ENCODE results near the gene BIRC5.
"Not testable (repeated sequence)": the region's sequence is repeated elsewhere in the genome, so short reads cannot be mapped to it uniquely, and the experiment has no call there.

BIRC5 gene

DNA sequence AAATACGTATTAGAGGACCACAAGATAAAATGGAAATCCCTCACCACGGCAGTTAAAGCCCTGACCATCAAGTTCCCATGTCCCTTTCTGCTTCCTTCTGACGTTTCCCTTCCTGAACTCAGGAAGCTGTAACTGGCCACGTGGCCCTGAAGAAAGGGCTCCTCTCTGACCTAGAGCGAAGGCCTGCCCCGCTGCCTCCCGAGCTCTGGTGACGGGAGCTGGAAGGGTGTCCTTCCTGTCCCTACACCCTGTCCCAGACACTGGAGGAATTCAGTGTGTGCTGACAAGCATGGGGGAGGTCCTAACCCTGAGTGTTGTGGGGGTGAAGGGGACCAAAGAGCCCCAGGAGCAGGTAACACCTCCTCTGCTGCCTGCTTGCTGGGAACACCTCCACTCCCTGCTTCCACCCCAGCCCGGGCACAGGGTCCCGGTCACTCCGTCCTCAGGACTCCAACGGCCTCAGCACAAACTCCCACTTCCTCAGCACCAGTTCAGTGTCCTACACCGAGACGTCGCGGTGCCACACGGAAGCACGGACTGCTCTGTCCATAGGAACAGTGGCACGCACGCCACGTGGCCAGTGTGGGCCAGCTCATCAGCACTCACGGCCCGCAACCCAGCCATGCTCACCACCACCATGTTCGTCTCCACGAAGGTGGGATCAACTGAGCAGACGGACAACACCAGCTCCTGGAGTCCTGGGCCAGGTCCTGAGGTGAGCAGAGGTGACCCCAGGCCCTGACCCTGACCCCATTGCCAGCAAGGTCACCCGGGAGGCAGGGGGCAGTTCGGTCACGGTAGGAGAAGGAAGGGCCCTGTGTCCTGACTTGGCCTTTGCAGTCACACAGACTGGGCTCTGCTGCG lies 34.2 kb downstream of the BIRC5 start:
- H3K36me3 ChIP-seq (ENCODE audit: control insufficient read depth, insufficient read depth, low read length), result no peaks in the 10 kb centered on the region
- no peak overlapping the region for H3K4me3 ChIP-seq (ENCODE audit: low read depth, low read length)
- no peaks in the 10 kb centered on the region for H3K27me3 ChIP-seq (ENCODE audit: control insufficient read depth, insufficient read depth, low read length)
- H3K9ac ChIP-seq (ENCODE audit: low read length), result no peak overlapping the region
- peaks cover 26% of the 10 kb centered on the region for H3K4me1 ChIP-seq (ENCODE audit: control insufficient read depth, insufficient read depth, low read length)
- no peak overlapping the region for H3K27ac ChIP-seq (ENCODE audit: low read depth, low read length)
- H3K9me3 ChIP-seq (ENCODE audit: control insufficient read depth, insufficient read depth, low read depth, low read length), result no peaks in the 10 kb centered on the region

DNA sequence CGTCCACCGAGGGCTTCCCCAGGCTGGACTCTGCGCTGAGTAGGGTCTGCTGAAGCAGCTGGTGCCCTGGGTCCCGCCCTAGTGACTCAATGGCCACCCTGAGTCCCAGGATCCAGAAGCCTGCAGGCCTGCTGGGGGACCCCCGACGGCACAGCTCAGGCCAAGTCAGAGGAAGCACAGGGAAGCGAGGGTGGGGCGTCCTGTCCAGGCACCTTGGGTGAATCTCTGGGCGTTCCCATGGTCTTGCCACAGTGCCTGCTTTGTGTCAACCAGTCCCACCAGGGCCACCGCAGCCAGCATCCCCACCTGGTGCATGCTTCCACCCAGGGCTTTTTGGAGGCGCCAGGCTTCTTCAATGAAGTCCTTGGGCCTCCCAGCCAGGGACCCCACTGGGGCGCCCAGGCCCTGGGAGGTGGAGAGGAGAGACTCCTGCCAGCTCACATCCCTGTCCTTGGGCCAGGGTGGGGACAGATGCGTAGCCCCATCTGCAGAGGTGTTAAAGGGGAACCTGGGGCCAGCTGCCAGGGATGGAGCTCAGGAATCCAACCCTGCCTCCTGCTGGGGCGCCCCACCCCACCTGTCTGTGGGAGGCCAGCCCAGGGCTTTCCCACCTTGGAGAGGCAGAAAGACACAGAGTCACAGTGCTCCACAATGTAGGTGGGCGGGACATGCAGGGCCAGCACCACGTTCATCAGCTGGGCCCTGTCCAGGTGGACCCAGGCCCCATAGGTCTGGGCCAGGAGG lies 35.2 kb downstream of the BIRC5 start:
- no peak overlapping the region for H3K27ac ChIP-seq (ENCODE audit: low read depth, low read length)
- H3K9ac ChIP-seq (ENCODE audit: low read length), result no peak overlapping the region
- H3K27me3 ChIP-seq (ENCODE audit: control insufficient read depth, insufficient read depth, low read length), result no peaks in the 10 kb centered on the region
- H3K4me1 ChIP-seq (ENCODE audit: control insufficient read depth, insufficient read depth, low read length), result peaks cover 31% of the 10 kb centered on the region
- no peaks in the 10 kb centered on the region for H3K36me3 ChIP-seq (ENCODE audit: control insufficient read depth, insufficient read depth, low read length)
- H3K4me3 ChIP-seq (ENCODE audit: low read depth, low read length), result no peak overlapping the region
- H3K9me3 ChIP-seq (ENCODE audit: control insufficient read depth, insufficient read depth, low read depth, low read length), result no peaks in the 10 kb centered on the region

GRCh38 chr17:78249818-78250806 lies 36.1 kb downstream of the BIRC5 start:
- no peaks in the 10 kb centered on the region for H3K27me3 ChIP-seq (ENCODE audit: control insufficient read depth, insufficient read depth, low read length)
- H3K36me3 ChIP-seq (ENCODE audit: control insufficient read depth, insufficient read depth, low read length), result no peaks in the 10 kb centered on the region
- peaks cover 31% of the 10 kb centered on the region for H3K4me1 ChIP-seq (ENCODE audit: control insufficient read depth, insufficient read depth, low read length)
- H3K4me3 ChIP-seq (ENCODE audit: low read depth, low read length), result peak overlapping the region; percentile 22; the same call in 1 of the 2 replicates
- H3K27ac ChIP-seq (ENCODE audit: low read depth, low read length), result no peak overlapping the region
- H3K9ac ChIP-seq (ENCODE audit: low read length), result no peak overlapping the region
- no peaks in the 10 kb centered on the region for H3K9me3 ChIP-seq (ENCODE audit: control insufficient read depth, insufficient read depth, low read depth, low read length)

DNA sequence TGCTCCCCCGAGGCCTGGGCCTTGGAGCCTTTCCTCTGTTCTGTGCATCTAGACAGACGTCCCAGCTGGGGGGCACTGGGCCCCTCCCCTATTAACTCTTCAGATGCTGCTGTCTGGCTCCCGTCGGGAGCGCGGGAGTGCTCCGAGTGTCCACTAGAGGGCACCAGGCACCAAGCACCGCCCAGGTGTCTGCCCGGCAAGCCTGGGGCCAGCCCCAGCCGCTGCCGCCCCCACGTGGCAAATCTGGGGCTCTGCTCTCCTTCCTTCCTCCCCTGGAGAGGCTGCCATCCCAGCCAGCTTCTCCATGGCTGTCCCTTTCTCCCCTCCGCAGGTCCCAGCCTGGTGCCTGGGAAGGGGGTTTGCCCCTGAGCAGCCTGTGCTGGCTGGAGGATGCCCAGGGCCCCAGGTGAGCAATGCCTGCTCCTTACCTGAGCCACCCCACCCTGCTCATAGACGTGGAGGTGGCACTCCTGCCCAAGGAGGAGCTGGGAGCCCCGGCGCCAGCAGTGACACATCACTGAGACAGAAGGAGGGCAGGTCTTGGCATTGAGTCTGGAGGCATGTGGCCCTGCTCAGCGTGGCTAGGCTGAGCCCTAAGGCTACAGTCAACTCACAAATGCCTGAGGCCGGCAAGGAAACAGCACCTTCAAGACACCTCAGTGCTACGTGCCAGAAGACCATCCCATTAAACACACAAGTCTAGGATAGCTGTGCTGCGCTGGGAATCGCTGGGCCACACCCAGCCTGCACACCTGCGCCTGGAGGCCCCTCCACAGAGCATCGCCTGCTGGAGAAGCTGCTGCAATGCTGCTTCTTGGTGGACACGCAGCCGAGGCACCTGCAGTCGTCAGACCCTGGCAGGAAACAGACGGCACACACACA lies 37.1 kb downstream of the BIRC5 start:
- peaks cover 36% of the 10 kb centered on the region for H3K4me1 ChIP-seq (ENCODE audit: control insufficient read depth, insufficient read depth, low read length)
- no peak overlapping the region for H3K9ac ChIP-seq (ENCODE audit: low read length)
- H3K9me3 ChIP-seq (ENCODE audit: control insufficient read depth, insufficient read depth, low read depth, low read length), result no peaks in the 10 kb centered on the region
- no peaks in the 10 kb centered on the region for H3K27me3 ChIP-seq (ENCODE audit: control insufficient read depth, insufficient read depth, low read length)
- H3K27ac ChIP-seq (ENCODE audit: low read depth, low read length), result no peak overlapping the region
- no peaks in the 10 kb centered on the region for H3K36me3 ChIP-seq (ENCODE audit: control insufficient read depth, insufficient read depth, low read length)
- peak overlapping the region; percentile 22; the same call in 1 of the 2 replicates for H3K4me3 ChIP-seq (ENCODE audit: low read depth, low read length)

DNA sequence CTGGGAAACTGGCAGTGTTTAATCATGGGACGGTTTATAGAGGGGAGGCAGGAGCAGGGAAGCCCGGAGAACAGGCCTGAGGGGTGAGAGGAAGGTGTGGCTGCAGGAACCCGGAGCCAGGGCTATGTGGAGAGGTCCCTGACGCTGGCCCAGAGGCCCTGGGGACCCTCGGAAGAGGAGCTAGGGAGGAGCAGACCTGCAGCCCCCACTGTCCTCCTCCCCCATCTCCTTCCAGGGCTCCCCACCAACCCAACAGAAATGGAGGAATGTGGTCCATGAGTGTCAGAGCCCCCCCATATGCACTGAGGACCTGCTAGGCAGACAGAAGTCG lies 37.7 kb downstream of the BIRC5 start:
- no peaks in the 10 kb centered on the region for H3K36me3 ChIP-seq (ENCODE audit: control insufficient read depth, insufficient read depth, low read length)
- H3K27me3 ChIP-seq (ENCODE audit: control insufficient read depth, insufficient read depth, low read length), result no peaks in the 10 kb centered on the region
- H3K9ac ChIP-seq (ENCODE audit: low read length), result no peak overlapping the region
- H3K4me3 ChIP-seq (ENCODE audit: low read depth, low read length), result no peak overlapping the region
- H3K9me3 ChIP-seq (ENCODE audit: control insufficient read depth, insufficient read depth, low read depth, low read length), result no peaks in the 10 kb centered on the region
- no peak overlapping the region for H3K27ac ChIP-seq (ENCODE audit: low read depth, low read length)
- H3K4me1 ChIP-seq (ENCODE audit: control insufficient read depth, insufficient read depth, low read length), result peaks cover 42% of the 10 kb centered on the region

DNA sequence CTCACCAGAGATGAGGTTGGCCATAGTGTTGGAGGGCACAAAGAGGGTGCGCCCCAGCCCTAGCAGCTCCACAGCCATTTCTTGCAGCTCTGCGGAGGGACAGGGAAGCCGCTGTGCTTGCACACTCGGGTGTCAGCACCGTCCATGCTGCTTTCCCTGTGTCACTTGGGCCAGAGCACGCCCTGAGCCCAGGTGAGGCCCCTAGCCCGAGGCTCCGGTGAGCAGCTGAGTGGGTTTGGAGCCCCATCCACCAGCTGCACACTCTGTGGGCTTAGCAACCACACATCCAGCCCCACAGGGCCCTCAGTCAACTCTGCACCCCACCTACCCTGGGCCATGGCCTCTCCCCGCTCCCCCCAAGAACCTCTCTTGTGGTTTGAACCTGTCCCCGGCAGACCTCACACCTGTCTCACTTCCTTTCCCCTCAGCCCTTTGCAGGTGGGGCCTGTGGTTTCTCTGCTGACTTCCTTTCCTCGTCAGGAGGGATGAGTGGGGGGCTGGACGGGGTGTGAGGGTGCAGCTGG lies 38.1 kb downstream of the BIRC5 start:
- Histone ChIP-seq H3K9ac (ENCODE audit: low read length) (no peak overlapping the region), H3K27me3 (ENCODE audit: control insufficient read depth, insufficient read depth, low read length) (no peaks in the 10 kb centered on the region), H3K27ac (ENCODE audit: low read depth, low read length) (no peak overlapping the region), H3K4me1 (ENCODE audit: control insufficient read depth, insufficient read depth, low read length) (peaks cover 46% of the 10 kb centered on the region), H3K9me3 (ENCODE audit: control insufficient read depth, insufficient read depth, low read depth, low read length) (no peaks in the 10 kb centered on the region), H3K36me3 (ENCODE audit: control insufficient read depth, insufficient read depth, low read length) (no peaks in the 10 kb centered on the region), H3K4me3 (ENCODE audit: low read depth, low read length) (no peak overlapping the region)

DNA sequence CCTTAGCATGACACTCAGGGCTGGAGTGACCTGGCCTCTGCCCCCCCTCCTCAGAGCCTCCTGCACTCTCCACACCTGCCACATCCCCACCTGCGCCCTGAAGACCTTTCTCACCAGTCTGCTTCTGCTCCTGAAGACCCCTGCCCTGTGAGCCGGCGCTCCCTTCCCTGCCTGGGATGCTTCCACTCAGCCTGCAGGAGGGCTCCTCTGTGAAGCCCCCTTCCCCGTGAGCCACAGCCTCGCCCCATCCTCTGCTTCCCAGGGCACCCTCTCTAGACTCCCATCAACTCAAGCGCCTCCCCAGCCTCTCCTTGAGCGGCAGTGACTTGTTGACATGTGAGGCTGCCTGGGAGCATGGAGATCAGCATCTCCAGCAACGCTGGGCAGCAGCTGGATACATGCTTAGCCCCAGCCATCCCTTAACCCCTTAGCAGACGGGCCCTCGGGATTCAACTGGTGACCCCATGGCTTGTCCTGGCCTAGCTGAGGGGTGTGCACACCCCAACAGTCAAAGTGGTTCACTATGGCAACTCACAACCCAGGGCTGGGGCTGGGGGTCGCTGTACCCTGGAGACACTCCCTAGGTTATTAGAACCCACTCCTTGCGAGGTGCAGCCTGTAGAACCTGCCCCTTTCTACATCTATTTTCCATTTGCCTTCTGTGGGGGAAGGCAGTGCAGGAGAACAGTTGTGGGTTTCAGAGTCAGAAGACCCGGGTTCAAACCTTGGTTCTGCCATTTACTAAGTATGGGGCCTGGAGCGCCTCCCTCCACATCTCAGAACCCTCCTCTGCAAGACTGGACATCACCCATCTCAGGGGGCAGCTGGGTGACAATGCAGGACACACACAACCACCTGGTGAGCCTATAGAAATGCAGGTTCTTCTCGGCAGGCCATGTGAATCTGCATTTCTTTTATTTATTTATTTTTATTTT lies 38.9 kb downstream of the BIRC5 start:
- no peak overlapping the region for H3K9ac ChIP-seq (ENCODE audit: low read length)
- peaks cover 54% of the 10 kb centered on the region for H3K4me1 ChIP-seq (ENCODE audit: control insufficient read depth, insufficient read depth, low read length)
- H3K9me3 ChIP-seq (ENCODE audit: control insufficient read depth, insufficient read depth, low read depth, low read length), result no peaks in the 10 kb centered on the region
- no peaks in the 10 kb centered on the region for H3K36me3 ChIP-seq (ENCODE audit: control insufficient read depth, insufficient read depth, low read length)
- no peak overlapping the region for H3K27ac ChIP-seq (ENCODE audit: low read depth, low read length)
- no peak overlapping the region for H3K4me3 ChIP-seq (ENCODE audit: low read depth, low read length)
- H3K27me3 ChIP-seq (ENCODE audit: control insufficient read depth, insufficient read depth, low read length), result no peaks in the 10 kb centered on the region

DNA sequence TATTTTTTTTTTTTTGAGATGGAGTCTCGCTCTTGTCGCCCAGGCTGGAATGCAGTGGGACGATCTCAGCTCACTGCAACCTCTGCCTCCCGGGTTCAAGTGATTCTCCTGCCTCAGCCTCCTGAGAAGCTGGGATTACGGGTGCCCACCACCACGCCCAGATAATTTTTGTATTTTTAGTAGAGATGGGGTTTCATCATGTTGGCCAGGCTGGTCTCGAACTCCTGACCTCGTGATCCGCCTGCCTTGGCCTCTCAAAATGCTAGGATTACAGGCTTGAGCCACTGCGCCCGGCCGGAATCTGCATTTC lies 39.5 kb downstream of the BIRC5 start:
- peak overlapping the region; percentile 89 for H3K4me3 ChIP-seq (ENCODE audit: low read depth, low read length)
- H3K27me3 ChIP-seq (ENCODE audit: control insufficient read depth, insufficient read depth, low read length); H3K9me3 ChIP-seq (ENCODE audit: control insufficient read depth, insufficient read depth, low read depth, low read length); H3K36me3 ChIP-seq (ENCODE audit: control insufficient read depth, insufficient read depth, low read length): not testable (repeated sequence)
- peaks cover 60% of the 10 kb centered on the region for H3K4me1 ChIP-seq (ENCODE audit: control insufficient read depth, insufficient read depth, low read length)
- 0 out of 2 replicates have a peak overlapping the region, but pooled peaks have one; percentile 96 for H3K27ac ChIP-seq (ENCODE audit: low read depth, low read length)
- peak overlapping the region; percentile 90 for H3K9ac ChIP-seq (ENCODE audit: low read length)

GRCh38 chr17:78253946-78254672 lies 40.1 kb downstream of the BIRC5 start:
- H3K4me3 ChIP-seq (ENCODE audit: low read depth, low read length), result peak overlapping the region; percentile 89
- no peaks in the 10 kb centered on the region for H3K36me3 ChIP-seq (ENCODE audit: control insufficient read depth, insufficient read depth, low read length)
- H3K4me1 ChIP-seq (ENCODE audit: control insufficient read depth, insufficient read depth, low read length), result peaks cover 63% of the 10 kb centered on the region
- H3K9me3 ChIP-seq (ENCODE audit: control insufficient read depth, insufficient read depth, low read depth, low read length), result no peaks in the 10 kb centered on the region
- H3K27ac ChIP-seq (ENCODE audit: low read depth, low read length), result peak overlapping the region; percentile 96
- no peaks in the 10 kb centered on the region for H3K27me3 ChIP-seq (ENCODE audit: control insufficient read depth, insufficient read depth, low read length)
- peak overlapping the region; percentile 90 for H3K9ac ChIP-seq (ENCODE audit: low read length)
